HG02970 (cell line): Measurements from ENCODE around the gene PORCN.
"Not testable (repeated sequence)": the region's sequence is repeated elsewhere in the genome, so short reads cannot be mapped to it uniquely, and the experiment has no call there.

Source experiments
- ATAC-seq: cut with Tn5 transposase; IDR thresholded peaks from one replicate; pipeline ENCODE4 v1.9.1; 2021; ENCODE audit warnings: mild to moderate bottlenecking, moderate library complexity, moderate number of reproducible peaks; ENCODE audit not compliant: unreplicated experiment, low FRiP score

PORCN gene

GRCh38 chrX:48509245-48509590 lies 426 bp downstream of the PORCN start:
- no peak for ATAC-seq

- ATAC-seq: no peak
Observed at GRCh38 chrX:48509619-48510018, 827 bp downstream of the PORCN start.

- no peak for ATAC-seq
Observed at GRCh38 chrX:48511560-48511959, 2.8 kb downstream of the PORCN start.

- no peak for ATAC-seq
Observed at GRCh38 chrX:48512371-48512935, 3.7 kb downstream of the PORCN start.

- ATAC-seq: no peak
Observed at GRCh38 chrX:48513670-48514069, 4.9 kb downstream of the PORCN start.

- ATAC-seq: no peak
Observed at GRCh38 chrX:48514126-48514806, 5.5 kb downstream of the PORCN start.

GRCh38 chrX:48514868-48515460 lies 6.2 kb downstream of the PORCN start:
- no peak for ATAC-seq

GRCh38 chrX:48515842-48516241 lies 7.0 kb downstream of the PORCN start:
- no peak for ATAC-seq

- ATAC-seq: no peak
Observed at GRCh38 chrX:48516285-48516684, 7.5 kb downstream of the PORCN start.

GRCh38 chrX:48516987-48517386 lies 8.2 kb downstream of the PORCN start:
- no peak for ATAC-seq

GRCh38 chrX:48519481-48519880 lies 10.7 kb downstream of the PORCN start:
- not testable (repeated sequence) for ATAC-seq

GRCh38 chrX:48520455-48520854 lies 11.7 kb downstream of the PORCN start:
- no peak for ATAC-seq

- no peak for ATAC-seq
Observed at GRCh38 chrX:48520976-48521352, 12.2 kb downstream of the PORCN start.

GRCh38 chrX:48521353-48522243 lies 12.8 kb downstream of the PORCN start, which contains the start of gene EBP:
Gene EBP (plus strand): TSS chrX:48521808. CDS start chrX:48523772, 1,964 bp downstream.
- peak; percentile 88 for ATAC-seq

- ATAC-seq: no peak
Observed at GRCh38 chrX:48522291-48522690, 13.5 kb downstream of the PORCN start.

GRCh38 chrX:48523682-48524081 lies 14.9 kb downstream of the PORCN start:
- ATAC-seq: no peak

GRCh38 chrX:48525853-48526252 lies 17.1 kb downstream of the PORCN start:
- not testable (repeated sequence) for ATAC-seq

GRCh38 chrX:48530736-48531135 lies 21.9 kb downstream of the PORCN start:
- ATAC-seq: no peak

- no peak for ATAC-seq
Observed at GRCh38 chrX:48531358-48531959, 22.7 kb downstream of the PORCN start.

GRCh38 chrX:48532161-48532560 lies 23.4 kb downstream of the PORCN start:
- no peak for ATAC-seq

- no peak for ATAC-seq
Observed at GRCh38 chrX:48533165-48533564, 24.4 kb downstream of the PORCN start.
